ENCODE results near the gene DGKH.

GRCh38 chr13:42151781-42152180, 103.3 kb downstream of the DGKH start:
- TF ChIP-seq CTCF (conservative IDR thresholded peaks at IDR 0.05), result no peak
- TF ChIP-seq EZH2 (IDR thresholded peaks at IDR 0.05; ENCODE audit: low read depth), result no peak

Measured in PC-9 (cell line).